ENCODE results near the gene RAD9A.

DNA sequence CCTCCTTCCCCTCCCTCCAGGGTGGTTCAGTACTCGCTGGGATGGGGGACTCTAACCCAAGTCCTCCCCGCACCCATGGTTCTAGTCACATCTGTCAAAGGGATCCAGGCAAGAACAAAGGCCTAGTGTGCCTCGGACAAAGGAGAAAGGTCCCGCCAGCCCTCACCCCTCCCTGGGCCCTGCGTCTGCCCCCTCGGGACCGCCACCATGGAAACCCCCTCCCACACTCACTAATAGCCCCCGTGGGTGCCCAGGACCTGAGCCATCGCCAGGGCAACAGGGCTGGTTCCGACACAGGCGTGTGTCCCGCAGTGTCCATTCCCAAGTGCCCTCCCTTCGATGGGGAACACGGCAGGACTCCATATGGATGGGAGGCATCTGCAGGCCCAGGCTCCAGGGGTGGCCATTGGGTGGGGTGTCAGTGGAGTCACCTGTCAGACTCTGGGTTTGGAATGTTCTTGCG is 18.6 kb downstream of the RAD9A start:
- TF ChIP-seq, protein P1, sequence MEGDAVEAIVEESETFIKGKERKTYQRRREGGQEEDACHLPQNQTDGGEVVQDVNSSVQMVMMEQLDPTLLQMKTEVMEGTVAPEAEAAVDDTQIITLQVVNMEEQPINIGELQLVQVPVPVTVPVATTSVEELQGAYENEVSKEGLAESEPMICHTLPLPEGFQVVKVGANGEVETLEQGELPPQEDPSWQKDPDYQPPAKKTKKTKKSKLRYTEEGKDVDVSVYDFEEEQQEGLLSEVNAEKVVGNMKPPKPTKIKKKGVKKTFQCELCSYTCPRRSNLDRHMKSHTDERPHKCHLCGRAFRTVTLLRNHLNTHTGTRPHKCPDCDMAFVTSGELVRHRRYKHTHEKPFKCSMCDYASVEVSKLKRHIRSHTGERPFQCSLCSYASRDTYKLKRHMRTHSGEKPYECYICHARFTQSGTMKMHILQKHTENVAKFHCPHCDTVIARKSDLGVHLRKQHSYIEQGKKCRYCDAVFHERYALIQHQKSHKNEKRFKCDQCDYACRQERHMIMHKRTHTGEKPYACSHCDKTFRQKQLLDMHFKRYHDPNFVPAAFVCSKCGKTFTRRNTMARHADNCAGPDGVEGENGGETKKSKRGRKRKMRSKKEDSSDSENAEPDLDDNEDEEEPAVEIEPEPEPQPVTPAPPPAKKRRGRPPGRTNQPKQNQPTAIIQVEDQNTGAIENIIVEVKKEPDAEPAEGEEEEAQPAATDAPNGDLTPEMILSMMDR (conservative IDR thresholded peaks at IDR 0.05; ENCODE audit: low read depth, low read length): no peak
- TF ChIP-seq EZH2 (IDR thresholded peaks at IDR 0.05; ENCODE audit: borderline replicate concordance, low read depth, low read length, poor library complexity, severe bottlenecking): no peak
